Stimulated activated CD8-positive, alpha-beta memory T cell treated with anti-CD3 and anti-CD28 coated beads, Interleukin-7, amount 100 ng/mL, for 24 hours (primary cell): ENCODE results near the gene HIP1.
"Not testable (repeated sequence)": the region's sequence is repeated elsewhere in the genome, so short reads cannot be mapped to it uniquely, and the experiment has no call there.

Experiments
- DNase-seq: peaks from one replicate; pipeline ENCODE4 v3.0.0-alpha.2; 2020; ENCODE audit warnings: low read depth

HIP1 gene

DNA sequence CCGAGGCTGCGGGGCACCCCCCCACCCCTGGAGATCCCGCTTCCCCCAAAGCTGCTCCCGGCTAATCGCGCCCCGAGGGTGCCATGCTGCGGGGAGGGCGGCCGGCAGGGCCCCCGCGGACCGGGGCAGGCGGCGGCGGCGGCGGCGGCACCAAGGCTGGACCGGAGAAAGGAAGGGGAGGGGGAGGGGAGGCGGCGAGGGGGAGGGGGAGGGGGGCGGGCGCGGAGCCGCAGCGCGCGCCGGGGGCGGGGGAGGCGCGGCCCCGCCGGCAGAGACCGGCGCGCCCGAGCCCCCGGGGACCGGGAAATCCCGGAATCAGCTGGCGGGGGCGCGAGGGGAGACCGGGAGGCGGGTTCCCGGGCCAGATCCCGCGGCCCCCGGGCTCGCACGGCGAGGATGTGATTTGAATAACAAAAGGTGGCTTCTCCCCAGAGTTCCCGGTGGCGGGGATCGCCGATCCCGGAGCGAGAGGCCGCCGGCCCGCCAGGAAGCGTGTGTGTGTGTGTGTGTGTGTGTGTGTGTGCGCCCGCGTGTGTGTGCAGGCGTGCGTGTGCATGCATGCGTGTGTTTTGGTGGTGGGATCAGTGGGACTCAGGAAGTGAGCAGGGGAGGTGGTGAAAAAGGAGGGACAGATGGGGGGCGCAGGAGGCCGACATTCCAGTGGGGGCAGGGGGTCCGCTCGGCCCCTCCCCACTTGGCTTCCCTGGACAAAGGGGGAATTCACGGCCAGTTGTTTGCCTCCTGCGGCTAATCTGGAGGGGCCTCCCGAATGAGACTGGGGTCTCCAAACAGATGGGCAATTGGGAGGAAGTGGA is 99.5 kb downstream of the HIP1 start:
- no peak for DNase-seq

DNA sequence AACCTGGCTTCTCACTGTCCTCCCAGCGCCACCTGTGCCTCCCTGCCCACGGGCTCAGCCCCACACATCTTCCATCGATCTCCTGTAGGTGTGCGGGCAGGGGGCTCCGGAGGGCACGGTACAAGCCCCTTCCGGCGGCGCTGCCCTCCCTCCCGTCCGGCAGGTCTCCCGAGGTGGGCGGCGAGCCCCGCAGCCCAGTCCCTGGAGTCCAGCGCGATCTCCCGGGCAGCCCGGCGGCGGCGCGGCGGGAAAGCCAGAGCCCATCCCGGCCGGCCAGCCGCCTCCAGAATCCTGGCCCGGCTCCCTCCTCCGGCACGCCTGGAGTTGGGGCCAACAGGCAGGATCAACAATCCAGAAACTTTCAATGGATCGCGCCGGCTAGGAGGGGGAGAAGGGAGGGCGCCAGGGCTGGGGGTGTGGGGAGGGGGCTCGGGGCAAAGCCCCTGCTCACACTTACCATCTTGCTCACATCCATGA is 100.1 kb downstream of the HIP1 start:
- DNase-seq = no peak

DNA sequence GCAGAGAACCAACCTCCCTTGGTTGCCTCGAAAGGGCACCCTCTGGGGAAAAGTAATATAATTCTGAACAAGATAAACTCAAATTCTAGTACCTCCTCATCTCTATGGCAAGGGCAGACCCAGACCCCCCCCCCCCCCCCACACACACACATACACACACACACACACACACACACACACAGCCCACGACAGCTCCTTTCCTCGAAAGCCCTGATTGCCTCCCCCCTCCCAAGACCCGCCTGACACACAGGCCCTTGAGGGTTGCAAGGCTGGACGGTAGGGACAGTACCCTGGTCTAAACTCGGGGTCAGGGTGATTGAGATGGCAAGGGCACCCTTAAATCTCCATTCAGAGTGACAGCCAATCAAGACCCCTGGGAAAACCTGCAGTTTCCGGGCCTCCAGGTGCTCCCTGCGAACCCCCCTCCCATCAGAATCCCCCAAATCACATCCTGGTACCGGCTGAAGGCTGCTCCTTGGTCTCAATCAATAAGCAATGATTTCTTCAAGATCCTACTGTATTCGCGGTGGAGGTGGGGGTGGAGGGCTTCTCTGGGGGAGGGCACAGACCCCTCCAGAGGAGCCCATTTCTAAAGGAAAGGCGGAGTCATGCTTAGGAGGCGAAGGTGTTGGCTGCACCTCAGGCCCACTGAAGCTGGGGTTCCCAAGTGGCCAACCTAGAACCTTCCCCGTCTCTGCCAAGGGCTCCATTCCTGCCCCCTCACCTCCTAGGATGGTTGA is 100.7 kb downstream of the HIP1 start:
- DNase-seq = no peak

DNA sequence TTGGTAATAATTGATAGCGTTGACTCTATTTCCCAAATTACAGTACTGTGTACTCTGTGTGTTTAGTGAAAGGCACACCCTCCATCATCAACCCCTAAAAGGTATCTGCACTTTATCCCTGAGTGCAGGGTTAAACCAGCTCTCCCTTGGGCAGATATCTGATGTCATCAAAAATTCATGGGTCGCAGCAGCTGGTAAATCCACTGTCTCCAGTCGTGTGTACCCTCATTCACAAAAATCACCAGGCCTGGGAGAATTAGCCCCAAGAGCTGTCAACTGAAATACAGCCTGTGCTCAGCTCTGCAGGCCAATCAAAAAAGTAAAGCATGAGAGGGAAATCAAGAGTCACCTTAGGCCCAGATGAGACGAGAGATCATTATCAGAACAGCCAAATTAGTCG is 103.7 kb downstream of the HIP1 start:
- DNase-seq = no peak

DNA sequence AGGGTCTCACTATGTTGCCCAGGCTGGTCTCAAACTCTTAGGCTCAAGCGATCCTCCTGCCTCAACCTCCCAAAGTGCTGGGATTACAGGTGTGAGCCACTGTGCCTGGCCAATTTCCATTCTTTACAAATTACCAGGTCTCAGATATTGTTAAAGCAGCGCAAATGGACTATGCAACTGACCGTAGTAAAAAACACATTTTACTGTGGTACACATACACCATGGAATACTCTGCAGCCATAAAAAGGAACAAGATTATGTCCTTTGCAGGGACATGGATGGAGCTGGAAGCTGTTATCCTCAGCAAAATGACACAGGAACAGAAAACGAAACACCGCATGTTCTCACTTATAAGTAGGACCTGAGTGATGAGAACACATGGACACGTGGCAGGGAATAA is 106.2 kb downstream of the HIP1 start:
- not testable (repeated sequence) for DNase-seq

DNA sequence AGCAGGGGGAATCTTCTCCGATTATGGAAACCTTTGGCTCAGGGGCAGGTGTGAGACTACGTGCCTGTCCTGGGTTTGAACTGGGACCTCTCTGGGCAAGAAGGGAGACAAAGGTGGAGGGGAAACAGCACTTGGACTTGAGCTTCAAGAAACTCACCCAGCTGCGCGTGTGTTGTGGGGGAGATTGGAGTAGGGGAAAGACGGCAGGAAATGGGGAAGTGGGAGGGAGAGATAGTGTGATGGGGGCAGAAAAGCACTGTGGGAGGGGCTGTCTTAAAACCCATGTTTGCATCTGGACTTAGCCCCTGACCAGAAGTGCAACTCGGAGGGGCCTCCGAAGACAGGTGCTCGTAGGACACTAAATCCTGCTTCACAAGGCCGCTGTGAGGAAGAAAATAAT is 107.0 kb downstream of the HIP1 start:
- no peak for DNase-seq

DNA sequence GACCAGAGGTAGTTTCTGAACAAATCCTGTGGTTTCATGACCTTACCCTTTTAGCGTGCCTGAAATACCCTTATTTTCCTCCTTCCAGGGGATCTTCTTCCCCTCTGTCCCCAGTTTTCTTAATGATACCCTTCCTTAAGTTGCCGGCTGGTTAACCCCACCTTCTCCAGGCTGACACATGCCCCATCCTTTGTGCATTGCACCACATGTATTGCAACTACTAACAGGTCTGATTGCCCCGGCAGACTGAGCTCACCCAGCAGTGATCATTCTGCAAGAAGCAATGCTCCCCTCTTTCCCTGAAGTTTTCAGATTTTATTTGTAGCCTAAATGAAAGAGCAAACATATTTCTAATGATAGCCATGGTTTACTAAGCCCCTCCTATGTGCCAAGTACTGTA is 108.2 kb downstream of the HIP1 start:
- DNase-seq = no peak

DNA sequence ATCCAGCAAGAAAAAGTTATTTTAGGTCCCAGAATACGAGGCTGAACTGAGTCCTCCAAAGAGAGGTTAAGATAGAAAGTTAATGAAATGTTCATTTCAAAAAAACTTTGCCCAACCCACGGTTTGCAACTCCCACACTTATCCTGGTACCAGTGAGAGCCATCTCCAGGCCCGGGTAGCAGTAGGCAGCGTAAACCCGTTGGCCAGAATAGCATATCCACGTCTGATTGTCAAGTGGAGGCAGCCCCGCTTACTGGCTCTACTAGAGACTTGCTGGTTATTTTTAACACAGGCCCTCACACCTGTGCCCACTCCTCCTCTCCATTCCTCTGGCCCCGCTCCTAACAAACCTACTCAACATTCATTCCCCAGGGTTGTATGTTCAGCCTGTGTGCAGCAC is 109.7 kb downstream of the HIP1 start:
- DNase-seq = no peak

DNA sequence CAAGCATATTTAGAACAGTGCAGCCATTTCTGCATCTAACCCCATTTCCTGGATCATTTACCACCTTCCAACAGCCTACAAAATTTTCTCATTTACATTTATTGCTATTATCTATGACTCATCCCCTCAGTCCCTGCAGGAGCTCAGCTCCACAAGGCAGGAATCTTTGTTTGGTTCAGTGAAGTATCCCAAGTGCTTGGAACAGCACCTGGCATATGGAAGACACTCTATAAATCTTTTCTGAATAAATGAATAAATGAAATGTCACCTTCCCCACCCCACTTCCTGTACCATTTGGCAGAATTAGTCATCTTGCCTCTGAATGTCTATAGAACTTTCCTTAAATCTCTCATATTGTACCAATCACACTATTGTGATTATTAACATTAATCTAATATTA is 110.7 kb downstream of the HIP1 start:
- DNase-seq = no peak

DNA sequence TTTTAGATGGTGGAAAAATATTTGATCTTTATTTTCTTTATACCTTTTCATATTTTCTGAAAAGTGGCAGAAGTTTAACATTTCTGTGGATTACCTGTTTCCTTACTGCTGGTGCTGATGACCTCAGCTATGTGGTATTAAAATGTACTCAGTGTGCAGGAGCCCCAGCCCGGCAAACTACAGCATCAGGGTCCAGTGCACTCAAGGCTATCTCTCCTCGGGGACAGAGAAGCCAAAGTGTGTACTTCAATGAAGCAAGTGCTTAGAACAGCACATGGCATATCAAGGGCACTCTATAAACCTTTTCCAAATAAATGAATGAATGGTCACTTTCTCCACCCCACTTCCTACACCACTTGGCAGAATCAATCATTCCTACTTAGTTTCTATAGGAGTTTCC is 111.8 kb downstream of the HIP1 start:
- no peak for DNase-seq

DNA sequence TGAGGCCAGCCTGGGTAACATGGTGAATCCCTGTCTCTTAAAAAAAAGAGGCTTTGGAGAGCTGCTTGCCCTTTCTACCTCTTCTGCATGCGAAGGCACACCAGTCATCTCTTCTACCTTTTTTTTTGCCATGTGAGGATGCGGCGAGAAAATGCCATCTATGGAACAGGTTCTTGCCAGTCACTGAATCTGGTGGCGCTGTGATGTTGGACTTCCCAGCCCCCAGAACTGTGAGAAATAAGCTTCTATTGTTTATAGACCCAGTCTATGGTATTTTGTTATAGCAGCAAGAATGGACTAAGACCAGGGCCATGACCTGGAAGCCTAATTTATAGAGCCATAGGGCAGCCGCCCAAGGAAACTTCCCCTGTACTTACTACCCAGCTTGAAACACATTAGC is 112.9 kb downstream of the HIP1 start:
- DNase-seq = no peak

DNA sequence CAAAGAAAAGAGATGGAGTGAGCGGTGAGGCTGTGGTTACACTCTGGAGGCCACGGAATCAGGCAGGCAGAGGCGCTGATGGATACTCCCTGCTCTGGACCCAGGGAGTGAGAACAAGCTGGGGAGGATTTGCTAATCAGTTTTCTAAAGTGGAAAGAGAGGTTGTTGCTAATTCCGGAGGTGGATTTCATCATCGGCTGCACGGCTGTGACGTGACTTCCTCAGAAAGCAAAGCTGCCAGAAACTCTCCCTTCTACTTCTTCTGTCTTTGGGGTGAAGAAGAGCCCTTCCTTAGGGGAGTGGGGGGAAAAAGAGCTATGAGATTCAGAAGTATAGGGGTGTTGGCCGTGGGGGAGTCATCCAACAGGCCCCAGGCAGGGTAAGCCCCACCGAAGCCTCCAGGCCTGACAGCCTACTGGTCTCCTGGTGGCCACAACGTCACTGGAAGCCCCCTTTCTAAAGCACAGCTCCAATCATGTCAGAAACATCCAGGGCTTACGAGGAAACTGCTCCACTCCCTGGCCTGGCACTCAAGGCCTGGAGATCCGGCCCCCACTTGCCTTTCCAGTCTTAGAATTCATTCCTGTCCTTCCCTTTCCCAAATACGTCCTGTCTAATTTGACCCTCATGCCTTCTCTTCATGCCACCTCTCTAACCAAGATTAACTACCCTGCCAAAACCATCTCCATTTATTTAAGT is 114.5 kb downstream of the HIP1 start:
- no peak for DNase-seq

DNA sequence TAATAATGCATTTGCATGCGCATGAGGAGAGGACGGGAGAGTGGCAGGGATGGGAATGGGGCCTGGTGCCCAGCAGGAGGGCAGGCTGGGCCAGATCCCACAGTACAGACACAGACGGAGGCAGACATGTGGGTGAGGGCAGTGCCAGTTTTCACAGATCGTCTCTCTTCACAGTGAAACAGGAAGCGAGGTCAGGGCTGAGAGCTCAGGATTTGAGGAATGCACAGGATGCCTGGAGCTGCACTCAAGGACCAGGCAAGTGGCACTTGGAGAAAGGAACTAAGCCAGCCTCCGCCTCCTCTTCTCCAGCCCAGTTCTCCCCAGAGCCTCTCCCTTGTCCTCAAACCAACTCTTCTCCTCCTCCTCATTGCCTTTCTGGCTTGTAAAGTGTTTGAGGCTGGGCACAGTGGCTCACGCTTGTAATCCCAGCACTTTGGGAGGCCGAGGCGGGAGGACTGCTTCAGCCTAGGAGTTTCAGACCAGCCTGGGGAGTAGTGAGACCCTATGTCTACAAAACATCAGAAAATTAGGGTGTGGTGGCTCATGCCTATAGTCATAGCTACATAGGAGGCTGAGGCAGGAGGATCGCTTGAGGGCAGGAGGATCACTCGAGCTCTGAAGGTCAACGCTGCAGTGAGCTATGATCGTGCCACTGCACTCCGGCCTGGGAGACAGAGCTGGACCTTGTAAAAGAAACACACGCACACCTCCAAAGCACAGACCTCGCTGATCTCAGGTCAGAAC is 115.2 kb downstream of the HIP1 start:
- DNase-seq = no peak

DNA sequence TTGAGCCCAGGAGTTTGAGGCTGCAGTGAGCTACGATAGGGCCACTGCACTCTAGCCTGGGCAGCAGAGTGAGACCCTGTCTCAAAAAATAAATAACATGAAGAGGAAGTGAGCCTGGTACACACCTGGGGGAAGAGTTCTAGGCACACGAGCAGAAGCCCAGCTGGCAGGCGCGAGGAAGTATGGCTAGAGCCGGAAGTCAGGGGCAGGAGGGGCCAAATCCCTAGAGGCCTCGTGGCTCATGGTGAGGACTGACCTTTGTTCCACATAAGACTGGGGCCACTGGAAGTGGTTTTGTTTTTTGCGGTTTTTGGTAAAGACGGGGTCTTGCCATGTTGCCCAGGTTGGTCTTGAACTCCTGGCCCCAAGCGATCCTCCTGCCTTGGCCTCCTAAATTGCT is 117.6 kb downstream of the HIP1 start:
- no peak for DNase-seq

DNA sequence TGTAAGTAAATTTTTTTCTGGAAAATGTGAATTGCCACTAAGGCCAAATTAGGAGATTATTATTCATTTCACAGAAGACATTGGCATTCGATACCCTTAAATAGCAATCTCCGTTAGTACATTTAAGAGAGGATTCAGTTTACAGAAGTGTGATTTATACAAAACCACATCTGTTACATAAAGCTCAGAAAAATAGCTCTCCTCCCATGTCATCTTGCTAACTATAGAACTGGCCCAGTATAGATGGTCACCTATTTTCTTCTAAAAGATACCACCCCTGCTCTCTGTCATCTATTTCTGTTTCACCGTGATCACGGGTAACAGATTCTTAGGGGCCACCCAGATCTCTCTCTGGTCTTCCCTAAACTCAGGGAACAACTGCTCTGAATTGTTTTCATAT is 119.1 kb downstream of the HIP1 start:
- DNase-seq = no peak

DNA sequence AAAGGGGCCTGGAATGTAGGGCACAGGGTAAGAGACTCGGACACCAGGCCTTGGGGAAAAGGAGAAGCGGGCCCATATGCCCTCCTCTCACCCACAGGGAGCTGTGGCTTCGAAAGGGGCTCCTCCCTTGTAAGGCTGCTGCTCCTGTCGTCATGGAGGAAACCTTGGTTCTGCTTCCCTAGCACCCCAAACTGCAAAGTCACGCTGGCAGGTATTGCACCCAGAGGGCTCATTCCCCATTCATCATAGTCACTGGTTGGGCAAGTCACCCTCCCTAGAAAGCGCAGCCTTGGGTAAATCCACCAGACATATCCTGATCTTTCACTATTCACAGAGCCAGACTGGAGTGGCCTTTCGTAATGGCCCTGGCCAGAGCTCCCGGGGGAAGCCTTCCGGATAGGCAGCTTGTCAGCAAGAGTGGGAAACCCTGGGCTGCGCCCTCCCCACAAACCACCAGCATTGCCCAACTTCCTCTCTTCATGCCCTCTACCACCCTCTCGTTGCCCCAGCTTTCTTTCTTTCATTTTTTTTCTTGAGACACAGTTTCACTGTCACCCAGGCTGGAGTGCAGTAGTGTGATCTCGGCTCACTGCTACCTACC is 121.0 kb downstream of the HIP1 start:
- DNase-seq = peak; percentile 18

DNA sequence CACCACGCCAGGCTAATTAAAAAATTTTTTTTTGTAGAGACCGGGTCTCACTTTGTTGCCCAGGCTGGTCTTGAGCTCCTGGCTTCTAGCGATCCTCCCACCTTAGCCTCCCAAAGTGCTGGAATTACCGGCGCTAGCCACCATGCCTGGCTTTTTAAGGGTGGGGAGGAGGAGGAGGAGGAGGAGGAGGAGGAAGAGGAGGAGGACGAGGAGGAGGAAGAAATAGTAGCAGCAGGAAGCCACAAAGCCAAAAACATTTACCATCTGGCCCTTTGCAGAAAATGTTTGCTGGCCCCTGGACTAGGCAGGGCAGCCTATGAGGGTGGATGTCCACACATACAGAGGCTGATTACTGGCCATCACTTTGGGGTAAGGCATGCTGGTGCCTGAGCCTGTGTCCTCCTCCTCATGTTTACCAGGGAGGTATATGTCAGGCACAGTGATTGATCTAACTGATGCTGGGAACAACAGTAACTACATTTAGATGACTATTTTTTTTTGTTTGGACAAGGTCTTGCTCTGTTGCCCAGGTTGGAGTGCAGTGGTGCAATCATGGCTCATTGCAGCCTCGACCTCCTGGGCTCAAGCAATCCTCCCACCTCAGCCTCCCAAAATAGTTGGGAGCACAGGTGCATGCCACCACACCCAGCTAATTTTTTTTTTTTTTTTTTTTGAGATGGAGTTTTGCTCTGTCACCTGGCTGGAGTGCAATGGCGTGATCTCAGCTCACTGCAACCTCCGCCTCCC is 122.1 kb downstream of the HIP1 start:
- DNase-seq = no peak

DNA sequence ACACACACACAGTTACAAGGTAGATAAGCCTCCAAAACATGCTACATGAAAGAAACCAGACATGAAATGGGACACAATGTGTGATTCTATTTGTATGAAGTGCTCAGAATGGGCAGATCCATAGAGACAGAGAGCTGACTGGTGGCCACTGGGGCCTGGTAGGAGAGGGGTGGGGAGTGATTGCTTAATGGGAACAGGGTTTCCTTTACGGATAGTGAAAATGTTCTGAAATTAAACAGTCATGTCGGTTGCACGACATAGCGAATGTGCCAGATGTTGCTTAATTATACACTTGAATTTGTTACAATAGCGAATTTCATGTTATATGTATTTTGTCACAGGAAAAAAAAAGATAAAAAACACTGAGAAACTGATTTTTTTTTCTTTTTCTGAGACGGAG is 124.3 kb downstream of the HIP1 start:
- DNase-seq = no peak

DNA sequence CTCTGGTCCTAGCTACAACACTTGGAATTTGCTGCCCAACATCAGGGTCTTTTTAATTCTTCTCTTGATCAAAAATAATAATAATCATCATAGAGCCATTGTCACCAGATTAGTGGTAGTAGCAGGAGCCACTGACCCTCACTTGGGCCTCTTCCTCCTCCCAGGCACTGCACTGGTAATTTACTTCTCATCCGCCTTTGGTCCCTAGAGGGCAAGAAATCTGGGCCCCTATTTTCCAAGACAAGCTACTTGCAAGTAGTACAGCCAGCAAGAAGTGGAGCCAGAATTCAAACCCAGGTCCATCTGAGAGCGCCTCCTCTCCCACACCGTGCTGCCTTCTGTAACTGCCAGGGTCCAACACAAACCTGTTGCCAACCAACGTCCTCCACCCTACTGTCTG is 125.4 kb downstream of the HIP1 start:
- no peak for DNase-seq

DNA sequence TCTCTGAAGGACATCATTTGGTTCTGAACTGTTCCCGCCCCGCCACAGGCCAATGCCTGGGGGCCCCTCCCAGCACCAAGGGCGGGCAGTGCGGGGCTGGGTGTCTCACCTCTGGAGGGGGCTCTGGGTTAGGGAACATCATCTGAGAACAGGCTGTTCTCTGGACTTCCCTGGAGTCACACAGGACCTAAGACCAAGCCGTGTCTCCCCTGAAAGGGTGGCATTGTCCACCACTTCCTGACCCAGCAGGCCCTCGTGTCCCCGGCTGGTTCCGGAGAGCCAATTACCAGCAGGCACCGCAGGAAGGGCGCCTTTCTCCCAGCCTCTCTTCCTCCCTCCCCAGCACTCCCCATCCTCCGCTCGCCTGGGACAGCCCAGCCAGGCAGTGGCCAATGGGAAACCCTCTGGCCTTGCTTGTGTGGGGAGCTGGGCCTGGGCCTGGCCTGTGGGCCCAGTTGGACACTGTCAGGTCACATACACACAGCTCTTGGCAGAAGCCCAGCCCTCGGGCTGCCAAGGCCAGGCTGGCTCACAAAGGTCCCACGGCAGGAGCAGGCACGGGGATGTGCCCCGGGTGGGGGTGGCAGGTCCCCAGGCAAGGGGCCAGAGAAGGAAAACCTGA is 127.1 kb downstream of the HIP1 start:
- no peak for DNase-seq

DNA sequence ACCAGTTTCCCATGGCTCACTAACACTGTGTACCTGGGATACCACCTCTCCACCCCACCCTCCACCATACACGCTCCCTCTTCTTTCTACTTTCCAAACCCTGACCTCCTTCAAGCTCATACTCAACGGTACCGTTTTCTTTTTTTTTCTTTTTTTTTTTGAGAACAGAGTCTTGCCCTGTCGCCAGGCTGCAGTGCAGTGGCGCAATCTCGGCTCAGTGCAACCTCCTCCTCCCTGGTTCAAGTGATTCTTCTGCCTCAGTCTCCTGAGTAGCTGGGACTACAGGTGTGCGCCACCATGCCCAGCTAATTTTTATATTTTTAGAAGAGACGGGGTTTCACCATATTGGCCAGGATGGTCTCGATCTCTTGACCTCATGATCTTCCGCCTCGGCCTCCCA is 129.3 kb downstream of the HIP1 start:
- not testable (repeated sequence) for DNase-seq
